Stimulated activated CD4-positive, alpha-beta T cell treated with anti-CD3 and anti-CD28 coated beads, Interleukin-1b, Interleukin-23, amount 100 ng/mL, for 48 hours (primary cell): ENCODE results near the gene TRIM33.
"Not testable (repeated sequence)": the region's sequence is repeated elsewhere in the genome, so short reads cannot be mapped to it uniquely, and the experiment has no call there.

Experiments used
- DNase-seq: peaks from one replicate; pipeline ENCODE4 v3.0.0-alpha.2; 2020

Gene TRIM33

DNA sequence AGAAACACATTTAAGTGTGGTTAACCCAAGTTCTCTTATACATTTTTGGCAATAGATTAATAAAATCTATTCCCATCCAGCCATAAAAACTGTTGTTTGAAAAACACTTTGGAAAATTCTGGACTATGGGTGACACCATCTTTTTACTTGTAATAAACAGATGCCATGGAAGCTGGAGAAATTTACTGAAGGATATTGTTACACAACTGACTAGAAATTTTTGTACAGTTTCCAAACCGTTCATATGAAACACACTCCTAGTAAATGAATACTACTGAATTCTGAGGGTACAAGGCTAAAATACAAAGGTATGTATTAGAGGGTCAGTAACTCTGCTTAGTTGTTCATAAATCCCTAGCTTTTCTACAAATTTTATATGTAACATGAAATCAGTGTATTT is 48.7 kb downstream of the TRIM33 start:
- no peak for DNase-seq

DNA sequence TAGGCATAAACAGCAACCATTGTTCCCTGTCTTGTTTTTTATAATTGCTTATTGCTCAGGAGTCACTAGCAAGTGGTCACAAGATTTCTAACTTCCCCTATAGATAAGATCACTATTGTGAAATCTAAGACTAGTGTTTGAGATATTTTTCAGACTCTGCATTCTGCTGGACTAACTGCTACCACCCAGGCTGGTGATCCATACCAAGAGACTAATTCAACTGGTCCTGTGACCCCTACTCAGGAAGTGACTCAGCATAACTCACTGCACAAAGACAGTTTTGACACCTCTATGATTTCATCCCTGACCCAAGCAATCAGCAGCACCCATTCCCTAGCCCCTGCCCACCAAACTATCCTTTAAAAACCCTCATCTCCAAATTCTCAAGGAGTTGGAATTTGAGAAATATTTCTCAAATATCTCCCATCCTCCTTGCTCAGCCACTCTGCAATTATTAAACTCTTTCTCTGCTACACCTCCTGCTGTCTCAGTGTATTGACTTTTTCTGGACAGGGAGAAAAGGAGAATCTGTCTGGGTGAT is 52.7 kb downstream of the TRIM33 start:
- DNase-seq: no peak

DNA sequence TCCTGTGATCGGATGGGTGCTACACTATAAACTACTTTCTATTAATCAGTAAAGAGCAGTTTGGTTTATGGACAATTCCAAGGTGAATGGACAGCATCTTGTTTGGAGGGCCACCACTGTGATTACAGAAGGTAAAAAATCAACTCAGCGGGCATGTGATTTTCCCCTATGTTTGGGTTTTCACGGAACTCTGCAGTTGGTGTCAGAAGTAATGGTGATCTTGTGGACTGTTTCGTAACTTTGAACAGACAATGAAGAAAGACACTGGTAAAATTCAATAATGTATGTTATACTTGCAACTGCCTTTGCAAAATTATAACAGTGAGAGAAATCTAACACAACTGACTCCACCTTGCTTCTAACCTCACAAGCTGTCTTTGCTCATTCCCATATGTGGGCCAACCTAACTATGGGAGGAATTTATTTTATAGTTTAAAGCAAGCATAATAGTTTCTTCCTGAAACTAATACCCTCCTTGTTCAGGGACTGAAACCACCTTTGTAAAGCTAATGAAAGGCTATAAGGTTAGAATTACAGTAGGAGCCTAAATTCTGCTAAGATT is 53.2 kb downstream of the TRIM33 start:
- no peak for DNase-seq

DNA sequence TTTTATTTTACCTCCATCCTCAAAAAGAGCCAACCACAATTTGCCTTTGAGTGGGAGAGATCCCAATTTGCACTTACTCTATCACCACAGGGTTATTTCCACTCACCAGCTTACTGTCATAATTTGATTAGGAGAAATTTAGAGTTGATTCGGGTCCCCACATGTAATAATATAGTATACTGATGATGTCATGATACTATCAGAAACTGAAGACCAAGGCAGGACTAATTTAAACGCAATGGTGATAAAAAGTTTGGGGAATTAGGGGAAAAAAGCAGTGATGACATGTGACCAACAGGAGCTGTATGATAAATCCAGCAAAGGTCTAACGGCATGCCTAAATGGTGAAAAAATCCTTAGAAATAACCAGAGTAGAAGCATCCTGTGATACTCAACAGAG is 54.4 kb downstream of the TRIM33 start:
- DNase-seq: no peak

GRCh38 chr1:114455102-114455785 is 55.8 kb downstream of the TRIM33 start:
- no peak for DNase-seq

- DNase-seq: no peak
Measured at GRCh38 chr1:114454539-114454938, 56.5 kb downstream of the TRIM33 start.

- DNase-seq: no peak
Measured at GRCh38 chr1:114453361-114453784, 57.6 kb downstream of the TRIM33 start.

GRCh38 chr1:114448370-114449036 is 62.5 kb downstream of the TRIM33 start:
- DNase-seq: no peak

GRCh38 chr1:114446198-114446597 is 64.8 kb downstream of the TRIM33 start:
- DNase-seq: no peak

DNA sequence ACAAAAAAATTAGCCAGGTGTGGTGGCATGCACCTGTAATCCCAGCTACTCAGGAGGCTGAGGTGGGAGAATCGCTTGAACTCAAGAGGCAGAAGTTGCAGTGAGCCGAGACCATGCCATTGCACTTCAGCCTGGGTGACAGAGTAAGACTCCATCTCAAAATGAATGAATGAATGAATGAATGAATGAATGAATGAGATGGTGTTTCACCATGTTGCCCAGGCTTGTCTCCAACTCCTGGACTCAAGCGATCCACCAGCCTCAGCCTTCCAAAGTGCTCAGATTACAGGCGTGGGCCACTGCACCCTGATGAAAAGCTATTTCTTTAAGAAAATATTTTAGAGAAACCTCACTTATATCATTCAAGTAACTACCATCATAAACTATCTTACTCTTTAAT is 67.8 kb downstream of the TRIM33 start:
- DNase-seq: not testable (repeated sequence)

- no peak for DNase-seq
Measured at GRCh38 chr1:114441332-114441731, 69.7 kb downstream of the TRIM33 start.

GRCh38 chr1:114439369-114439768 is 71.6 kb downstream of the TRIM33 start:
- DNase-seq: no peak

- DNase-seq: no peak
Measured at GRCh38 chr1:114437812-114438211, 73.2 kb downstream of the TRIM33 start.

DNA sequence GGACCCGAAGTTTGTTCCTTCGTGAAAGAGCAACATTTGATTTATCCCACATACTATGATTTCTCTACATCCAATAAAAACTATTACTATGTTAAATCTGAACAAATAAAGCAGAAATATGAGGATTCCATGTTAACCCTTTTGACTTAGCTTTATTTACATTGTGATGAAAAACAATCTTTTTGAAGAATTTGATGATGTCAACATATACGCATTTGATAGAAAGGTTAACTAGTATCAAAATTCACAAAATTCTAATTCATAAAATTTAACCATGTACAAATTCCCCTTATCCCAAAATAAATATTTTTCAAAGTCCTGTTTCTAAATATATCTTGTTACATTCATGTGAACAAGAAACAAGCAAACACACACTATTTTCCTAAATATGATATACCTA is 74.2 kb downstream of the TRIM33 start:
- no peak for DNase-seq

- DNase-seq: no peak
Measured at GRCh38 chr1:114435088-114435715, 75.8 kb downstream of the TRIM33 start.

- DNase-seq: no peak
Measured at GRCh38 chr1:114431026-114431425, 80.0 kb downstream of the TRIM33 start.

DNA sequence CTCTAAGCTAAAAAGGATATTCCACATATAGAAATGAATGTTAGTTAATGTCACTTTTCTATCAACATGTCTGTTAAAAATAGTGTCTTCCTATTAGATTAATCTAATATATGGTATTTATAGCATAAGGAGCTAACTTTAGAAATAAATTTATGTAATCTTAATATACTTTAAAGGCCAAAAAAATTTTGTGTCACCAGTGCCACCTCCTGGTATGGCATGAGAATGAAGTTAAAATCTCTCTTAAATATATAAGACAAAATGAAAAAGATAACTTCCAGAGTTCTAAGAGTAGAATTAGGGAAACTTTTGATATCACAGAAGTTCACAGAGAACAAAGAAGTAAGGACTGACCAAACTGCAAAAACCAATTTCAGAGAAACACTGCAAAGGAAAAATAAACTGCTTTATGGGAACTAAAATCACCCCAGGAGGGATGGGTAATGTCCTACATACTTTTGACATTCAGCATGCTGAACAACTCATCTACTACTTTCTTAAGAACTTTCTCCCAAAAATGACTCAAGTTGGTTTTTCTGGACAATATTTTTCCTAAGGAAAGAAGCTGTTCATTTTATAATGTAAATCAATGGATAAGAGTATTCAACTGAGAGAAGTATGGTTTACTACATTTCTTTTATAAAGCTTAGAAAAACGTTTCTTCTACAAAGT is 82.8 kb downstream of the TRIM33 start:
- no peak for DNase-seq

DNA sequence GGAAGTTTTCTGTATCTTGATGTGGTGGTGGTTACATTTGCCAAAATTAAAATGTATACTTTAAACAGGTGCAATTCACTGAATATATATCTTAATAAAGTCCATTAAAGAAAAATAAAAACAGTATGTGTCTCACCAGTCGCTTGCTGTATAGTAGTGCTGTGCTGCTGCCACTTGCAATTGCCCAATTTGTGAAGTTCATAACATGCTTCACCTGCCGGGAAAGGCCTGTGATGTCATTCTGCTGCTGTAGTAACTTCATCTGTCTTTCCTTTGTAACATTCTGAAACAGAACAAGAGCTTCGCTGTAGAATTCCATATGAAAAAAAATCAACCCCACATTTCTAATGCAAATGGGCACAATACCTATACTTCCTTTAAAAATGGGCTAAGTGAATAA is 83.4 kb downstream of the TRIM33 start:
- no peak for DNase-seq

DNA sequence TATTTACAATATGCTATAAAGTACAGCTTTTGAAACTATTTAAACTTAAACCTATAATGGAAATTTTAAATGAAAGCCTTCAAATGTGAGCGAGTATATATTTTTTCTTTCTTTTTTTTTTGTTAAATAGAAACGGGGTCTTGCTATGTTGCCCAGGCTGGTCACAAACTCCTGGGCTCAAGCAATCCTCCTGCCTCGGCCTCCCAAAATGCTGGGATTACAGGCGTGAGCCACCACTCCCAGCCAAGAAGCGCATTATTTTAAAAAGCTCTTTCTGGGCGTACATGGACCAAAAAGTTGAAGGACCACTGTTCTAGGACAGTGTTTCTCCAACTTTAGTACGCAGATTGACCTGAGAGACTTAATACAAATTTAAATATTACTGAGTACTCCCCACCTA is 87.5 kb downstream of the TRIM33 start:
- no peak for DNase-seq

GRCh38 chr1:114418948-114419347 is 92.1 kb downstream of the TRIM33 start:
- DNase-seq: not testable (repeated sequence)

- no peak for DNase-seq
Measured at GRCh38 chr1:114397601-114398000, 113.4 kb downstream of the TRIM33 start.

DNA sequence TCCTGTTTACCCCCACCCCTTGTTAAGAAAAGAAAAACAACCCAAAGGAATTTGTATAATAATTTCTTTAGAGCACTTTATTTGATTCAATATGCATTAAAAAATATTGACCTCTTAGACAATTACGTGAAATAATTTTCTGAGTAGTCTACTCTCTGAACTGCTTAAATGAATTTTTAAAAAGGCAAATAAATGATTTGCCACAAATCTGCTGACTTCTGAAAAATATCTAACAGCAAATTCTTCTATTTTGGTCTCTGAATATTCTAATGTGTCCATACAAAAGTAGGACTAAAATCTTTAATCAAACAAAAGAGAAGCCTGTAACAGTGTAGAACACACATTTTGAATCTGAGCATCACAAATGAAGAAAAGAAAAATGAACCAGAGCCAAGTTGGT is 115.1 kb downstream of the TRIM33 start:
- DNase-seq: no peak

GRCh38 chr1:114390960-114391359 is 120.0 kb downstream of the TRIM33 start:
- no peak for DNase-seq
